Epithelial cell of prostate (primary cell): Measurements from ENCODE around the gene U2AF1L4.
A peak's percentile ranks its signal among the peaks of the same experiment; 100 is the strongest.

Experiments
- DNase-seq: peaks from one replicate; pipeline ENCODE4 v3.0.0-alpha.2; 2011; ENCODE audit warnings: low read depth, low spot score
- H3K27ac ChIP-seq: fragments of 450-650 bp; 2 replicates; pipeline ENCODE4 v1.5.1; 2017; ENCODE audit warnings: mild to moderate bottlenecking

U2AF1L4 gene, protein sequence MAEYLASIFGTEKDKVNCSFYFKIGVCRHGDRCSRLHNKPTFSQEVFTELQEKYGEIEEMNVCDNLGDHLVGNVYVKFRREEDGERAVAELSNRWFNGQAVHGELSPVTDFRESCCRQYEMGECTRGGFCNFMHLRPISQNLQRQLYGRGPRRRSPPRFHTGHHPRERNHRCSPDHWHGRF

DNA sequence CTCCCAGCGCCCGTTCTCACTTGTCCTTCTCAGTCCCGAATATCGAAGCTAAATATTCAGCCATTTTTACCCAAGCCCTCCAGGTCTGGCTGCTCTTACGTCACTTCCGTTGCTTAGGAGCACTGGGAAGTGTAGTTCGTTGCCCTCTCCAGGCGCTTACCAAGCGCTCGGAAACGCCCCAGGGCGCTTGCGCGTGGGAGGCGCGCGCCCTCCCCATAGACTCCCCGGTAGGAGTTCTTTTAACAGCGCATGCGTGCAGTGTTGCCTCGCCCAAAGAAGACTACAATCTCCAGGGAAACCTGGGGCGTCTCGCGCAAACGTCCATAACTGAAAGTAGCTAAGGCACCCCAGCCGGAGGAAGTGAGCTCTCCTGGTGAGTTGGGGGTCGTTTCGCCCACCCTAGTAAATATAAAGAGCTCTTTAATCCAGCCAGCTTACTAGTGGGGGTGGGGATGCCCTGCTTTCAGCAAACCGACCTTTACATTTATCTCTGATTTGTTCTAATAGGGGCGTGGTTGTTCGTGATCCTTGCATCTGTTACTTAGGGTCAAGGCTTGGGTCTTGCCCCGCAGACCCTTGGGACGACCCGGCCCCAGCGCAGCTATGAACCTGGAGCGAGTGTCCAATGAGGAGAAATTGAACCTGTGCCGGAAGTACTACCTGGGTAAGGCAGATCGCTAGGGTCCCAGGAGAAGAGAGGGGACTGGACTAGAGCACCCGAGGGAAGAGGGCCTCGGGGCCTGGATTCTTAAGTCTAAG, at the start of gene U2AF1L4, which contains the start of gene PSENEN:
TSS of gene U2AF1L4 (minus strand) at position 91 of the 759 bp plus-strand sequence. CDS start at position 64, 27 bp downstream.
TSS of gene PSENEN (plus strand) at position 324 of the 759 bp plus-strand sequence. CDS start at position 604, 280 bp downstream.
- DNase-seq: peak; percentile 97

GRCh38 chr19:35793381-35794165, 48.4 kb upstream of the U2AF1L4 start:
- no peak for DNase-seq
- H3K27ac ChIP-seq: no peak overlapping the region

More for the DNA sequence above, at the start of gene U2AF1L4, which contains the start of gene PSENEN:
- peak within 1 kb of the TSS; percentile 99 for H3K27ac ChIP-seq

DNA sequence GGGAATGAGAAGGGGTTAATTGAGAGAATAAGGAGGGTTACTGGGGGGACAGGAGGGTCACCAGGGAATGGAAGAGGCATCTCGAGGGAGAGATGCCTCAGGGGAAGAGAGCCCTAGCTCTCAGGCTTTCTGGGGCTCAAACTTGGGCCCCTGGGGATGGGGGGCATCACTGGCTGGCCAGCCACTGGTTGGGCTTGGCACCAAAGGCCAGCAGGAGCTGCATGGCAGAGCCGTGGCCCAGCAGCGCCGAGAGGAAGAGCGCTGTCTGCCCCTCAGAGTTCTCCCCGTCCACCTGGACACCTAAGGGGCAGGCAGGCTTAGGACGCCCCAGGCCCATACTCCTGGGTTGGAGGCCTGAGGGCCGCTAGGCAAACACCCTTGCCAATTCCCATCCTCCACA, 47.7 kb upstream of the U2AF1L4 start:
- DNase-seq: no peak
- H3K27ac ChIP-seq: no peak overlapping the region

- no peak overlapping the region for H3K27ac ChIP-seq
- no peak for DNase-seq
Observed at GRCh38 chr19:35792312-35792711, 47.1 kb upstream of the U2AF1L4 start.

GRCh38 chr19:35791814-35792279, 46.6 kb upstream of the U2AF1L4 start:
- no peak for DNase-seq
- no peak overlapping the region for H3K27ac ChIP-seq

- DNase-seq: no peak
- no peak overlapping the region for H3K27ac ChIP-seq
Observed at GRCh38 chr19:35790981-35791813, 46.0 kb upstream of the U2AF1L4 start.

DNA sequence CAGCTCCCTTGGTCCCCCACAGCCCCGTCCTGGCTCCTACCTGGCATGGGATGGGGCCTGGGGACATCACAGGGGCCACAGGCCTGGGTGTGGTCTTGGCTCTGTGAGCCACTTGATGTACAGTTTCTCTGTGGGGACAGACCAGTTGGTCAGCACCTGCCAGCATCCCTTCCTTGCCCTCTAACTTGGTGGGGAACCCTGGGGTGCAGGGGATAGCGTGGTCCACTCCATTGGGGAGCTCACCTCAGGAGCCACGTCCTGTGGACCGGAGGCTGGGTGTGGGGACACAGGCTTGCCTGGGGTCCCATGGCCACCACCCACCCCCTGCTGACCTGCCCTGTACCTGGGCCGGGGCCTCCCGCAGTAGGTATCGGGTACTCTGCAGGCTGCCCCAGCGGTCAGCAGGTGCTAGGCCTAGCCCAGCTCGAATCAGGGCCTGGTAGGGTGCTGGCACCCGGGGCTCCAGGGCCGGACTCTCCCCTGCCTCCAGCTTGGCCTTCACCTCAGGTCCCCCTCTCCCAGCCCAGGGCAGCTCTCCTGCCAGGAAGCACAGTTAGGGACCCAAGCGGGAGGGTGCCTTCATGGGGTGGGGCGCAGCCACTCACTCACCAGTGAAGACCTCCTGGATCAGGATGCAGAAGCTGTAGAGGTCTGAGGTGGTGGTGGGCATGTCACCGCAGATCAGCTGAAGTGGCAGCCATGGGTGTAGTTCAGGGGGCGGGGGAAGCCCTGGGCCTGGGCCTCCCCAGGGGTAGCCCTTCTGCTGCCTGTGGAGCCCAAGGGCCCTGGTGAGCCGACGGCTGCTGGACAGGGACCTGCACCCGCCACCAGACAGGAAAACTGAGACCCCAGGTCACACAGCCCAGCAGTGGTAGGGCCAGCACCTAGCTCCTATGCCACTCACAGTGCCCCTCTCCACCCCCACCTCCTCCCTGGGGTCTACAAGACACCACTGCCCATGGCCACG, 45.0 kb upstream of the U2AF1L4 start:
- H3K27ac ChIP-seq: no peak overlapping the region
- DNase-seq: no peak

DNA sequence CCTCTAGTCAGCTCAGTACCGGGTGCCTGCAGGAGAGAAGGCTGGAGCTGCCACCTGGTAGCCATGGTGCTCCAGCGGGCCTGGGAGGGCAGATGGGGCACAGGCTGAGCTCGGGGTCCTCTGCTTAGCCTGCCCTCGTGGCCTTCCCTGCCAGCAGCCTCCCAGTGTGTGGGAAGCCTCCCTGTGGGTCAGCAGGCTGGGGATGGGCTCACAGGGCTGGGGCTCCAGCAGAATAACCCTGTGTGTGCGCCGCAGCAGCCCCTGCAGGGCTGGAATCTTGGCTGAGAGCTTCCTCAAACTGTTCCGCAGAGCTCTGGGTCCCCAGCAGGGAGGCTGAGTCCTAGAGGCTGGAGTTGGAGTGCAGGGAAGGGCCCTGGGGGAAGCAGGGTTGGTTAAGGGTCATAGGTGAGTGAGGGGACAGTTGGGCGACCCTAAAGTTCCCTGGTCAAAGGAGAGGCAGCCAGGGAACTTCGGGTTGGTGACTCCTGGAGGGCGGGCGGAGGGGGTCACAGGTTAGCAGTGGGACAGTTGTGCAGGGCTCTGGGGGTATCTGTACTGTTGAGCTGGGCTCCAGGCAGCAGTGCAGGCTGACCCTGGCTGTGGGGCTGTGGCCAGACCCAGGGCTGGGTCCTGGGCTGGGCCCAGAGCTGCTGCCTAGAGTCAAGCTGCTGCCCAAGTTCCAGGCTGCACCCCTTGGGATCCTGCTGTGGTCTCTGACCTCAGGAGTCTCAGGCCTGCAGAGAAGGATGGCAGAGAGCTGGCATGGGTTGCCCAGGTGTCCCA, 44.2 kb upstream of the U2AF1L4 start:
- H3K27ac ChIP-seq: no peak overlapping the region
- no peak for DNase-seq

GRCh38 chr19:35788205-35788960, 43.2 kb upstream of the U2AF1L4 start:
- no peak overlapping the region for H3K27ac ChIP-seq
- no peak for DNase-seq

- DNase-seq: no peak
- no peak overlapping the region for H3K27ac ChIP-seq
Observed at GRCh38 chr19:35787227-35787799, 42.1 kb upstream of the U2AF1L4 start.

- H3K27ac ChIP-seq: no peak overlapping the region
- no peak for DNase-seq
Observed at GRCh38 chr19:35786299-35787160, 41.3 kb upstream of the U2AF1L4 start.

GRCh38 chr19:35785339-35785627, 40.1 kb upstream of the U2AF1L4 start:
- no peak overlapping the region for H3K27ac ChIP-seq
- no peak for DNase-seq

DNA sequence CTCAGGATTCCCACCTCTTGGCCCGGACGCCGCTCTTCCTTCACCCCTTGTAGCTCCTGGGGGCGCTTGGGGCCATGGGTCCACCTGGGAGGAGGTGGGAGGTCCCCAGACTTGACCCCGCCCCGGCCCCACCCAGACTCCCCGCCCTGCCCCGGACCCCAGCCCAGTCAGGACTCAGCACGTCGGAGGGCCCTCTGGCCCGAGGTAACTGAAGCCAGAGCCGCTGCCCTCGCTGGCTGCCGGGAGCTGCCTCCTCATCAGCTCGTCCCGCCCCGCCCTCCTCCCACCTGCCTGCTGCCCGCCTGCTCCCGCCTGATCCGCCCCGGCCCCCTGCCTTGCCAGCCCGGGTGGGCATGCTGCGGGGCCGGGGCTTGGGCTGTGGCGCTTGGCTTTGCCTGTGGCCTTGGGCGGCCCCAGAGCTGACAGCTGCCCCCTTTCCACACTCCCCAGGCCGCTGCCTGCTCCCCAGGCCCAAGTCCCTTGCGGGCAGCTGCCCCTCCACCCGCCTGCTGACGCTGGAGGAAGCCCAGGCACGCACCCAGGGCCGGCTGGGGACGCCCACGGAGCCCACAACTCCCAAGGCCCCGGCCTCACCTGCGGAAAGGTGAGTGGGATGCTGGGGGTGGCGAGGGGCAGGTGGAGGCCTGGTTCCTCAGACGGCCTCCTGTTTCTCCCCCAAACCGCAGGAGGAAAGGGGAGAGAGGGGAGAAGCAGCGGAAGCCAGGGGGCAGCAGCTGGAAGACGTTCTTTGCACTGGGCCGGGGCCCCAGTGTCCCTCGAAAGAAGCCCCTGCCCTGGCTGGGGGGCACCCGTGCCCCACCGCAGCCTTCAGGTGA, 39.5 kb upstream of the U2AF1L4 start:
- no peak for DNase-seq
- H3K27ac ChIP-seq: no peak overlapping the region

GRCh38 chr19:35783469-35784434, 38.5 kb upstream of the U2AF1L4 start:
- no peak overlapping the region for H3K27ac ChIP-seq
- no peak for DNase-seq
